H9 (cell line): Measurements from ENCODE around the gene PMF1. TPM values are rescaled to one million over a fixed set of nuclear protein-coding genes. Genes with fewer than 3 reads are reported as not detected.

Source experiments
- DNase-seq: peaks from one replicate; pipeline ENCODE4 v3.0.0-alpha.2; 2017
- H2AFZ ChIP-seq: one replicate; pipeline ENCODE4 v1.6.1; 2013; ENCODE audit warnings: mild to moderate bottlenecking, low read length, control low read depth, moderate library complexity
- H2AK5ac ChIP-seq: 2 replicates; pipeline ENCODE4 v1.6.1; 2013; ENCODE audit warnings: low read length, control low read depth, mixed read lengths; ENCODE audit not compliant: insufficient read length
- H2BK120ac ChIP-seq: one replicate; pipeline ENCODE4 v1.6.1; 2013; ENCODE audit warnings: low read depth, mild to moderate bottlenecking, low read length, control low read depth, inconsistent platforms; ENCODE audit not compliant: poor library complexity, severe bottlenecking
- H2BK12ac ChIP-seq: 2 replicates; pipeline ENCODE4 v1.6.1; 2013; ENCODE audit warnings: low read length, control low read depth, mixed read lengths, low read depth; ENCODE audit not compliant: insufficient read length
- H2BK15ac ChIP-seq: 2 replicates; pipeline ENCODE4 v1.6.1; 2013; ENCODE audit warnings: low read depth, low read length, control low read depth
- H2BK20ac ChIP-seq: one replicate; pipeline ENCODE4 v1.6.1; 2013; ENCODE audit warnings: low read depth, mild to moderate bottlenecking, low read length, control low read depth, inconsistent platforms; ENCODE audit not compliant: poor library complexity, severe bottlenecking
- H2BK5ac ChIP-seq: 2 replicates; pipeline ENCODE4 v1.6.1; 2013; ENCODE audit warnings: low read length, control low read depth, mixed read lengths; ENCODE audit not compliant: insufficient read length
- H3K14ac ChIP-seq: 2 replicates; pipeline ENCODE4 v1.6.1; 2013; ENCODE audit warnings: low read length, control low read depth; ENCODE audit not compliant: insufficient read depth
- H3K18ac ChIP-seq: 2 replicates; pipeline ENCODE4 v1.6.1; 2013; ENCODE audit warnings: low read depth, mild to moderate bottlenecking, mixed read lengths, low read length, control low read depth; ENCODE audit not compliant: insufficient read length
- H3K23ac ChIP-seq: 2 replicates; pipeline ENCODE4 v1.6.1; 2013; ENCODE audit warnings: low read length, control low read depth, mixed read lengths, low read depth; ENCODE audit not compliant: insufficient read length
- H3K23me2 ChIP-seq: 2 replicates; pipeline ENCODE4 v1.6.1; 2013; ENCODE audit warnings: low read depth, mild to moderate bottlenecking, mixed read lengths, low read length, control low read depth; ENCODE audit not compliant: insufficient read length, poor library complexity, severe bottlenecking
- H3K27ac ChIP-seq: 2 replicates; pipeline ENCODE4 v1.5.1; 2013; ENCODE audit warnings: low read length, control low read depth, mixed read lengths, low read depth; ENCODE audit not compliant: insufficient read length
- H3K27me3 ChIP-seq: 2 replicates; pipeline ENCODE4 v1.6.1; 2013; ENCODE audit warnings: low read length, control low read depth, inconsistent platforms; ENCODE audit not compliant: insufficient read depth
- H3K4ac ChIP-seq: 2 replicates; pipeline ENCODE4 v1.6.1; 2013; ENCODE audit warnings: low read depth, mild to moderate bottlenecking, control low read depth, inconsistent platforms, low read length, moderate library complexity
- H3K4me1 ChIP-seq: 2 replicates; pipeline ENCODE4 v1.6.1; 2013; ENCODE audit warnings: low read length, control low read depth, inconsistent platforms; ENCODE audit not compliant: insufficient read depth
- H3K4me2 ChIP-seq: 2 replicates; pipeline ENCODE4 v1.6.1; 2013; ENCODE audit warnings: low read length, control low read depth, mixed read lengths; ENCODE audit not compliant: insufficient read length, insufficient read depth
- H3K56ac ChIP-seq: 2 replicates; pipeline ENCODE4 v1.6.1; 2013; ENCODE audit warnings: low read depth, mild to moderate bottlenecking, mixed read lengths, low read length, control low read depth; ENCODE audit not compliant: insufficient read length
- H3K79me1 ChIP-seq: 2 replicates; pipeline ENCODE4 v1.6.1; 2013; ENCODE audit warnings: low read depth, mild to moderate bottlenecking, moderate library complexity, low read length, control low read depth, inconsistent platforms; ENCODE audit not compliant: insufficient read depth, poor library complexity, severe bottlenecking
- H3K79me2 ChIP-seq: 2 replicates; pipeline ENCODE4 v1.6.1; 2013; ENCODE audit warnings: low read length, control low read depth, inconsistent platforms; ENCODE audit not compliant: insufficient read depth
- H3K9ac ChIP-seq: 2 replicates; pipeline ENCODE4 v1.6.1; 2013; ENCODE audit warnings: low read length, control low read depth, mixed read lengths; ENCODE audit not compliant: insufficient read length; ENCODE audit errors: extremely low read depth
- H3K9me3 ChIP-seq: one replicate; pipeline ENCODE4 v1.6.1; 2013; ENCODE audit warnings: low read depth, low read length, inconsistent platforms; ENCODE audit not compliant: control insufficient read depth
- H3T11ph ChIP-seq: one replicate; pipeline ENCODE4 v1.6.1; 2013; ENCODE audit warnings: mild to moderate bottlenecking, low read length, control low read depth, inconsistent platforms
- H4K20me1 ChIP-seq: one replicate; pipeline ENCODE4 v1.6.1; 2013; ENCODE audit not compliant: control insufficient read depth, insufficient read length, insufficient read depth
- H4K5ac ChIP-seq: 2 replicates; pipeline ENCODE4 v1.6.1; 2013; ENCODE audit warnings: low read depth, mild to moderate bottlenecking, mixed read lengths, low read length, control low read depth; ENCODE audit not compliant: insufficient read length
- H4K8ac ChIP-seq: replicated peaks from 2 replicates; pipeline ENCODE4 v1.6.1; 2013; ENCODE audit warnings: low read length, control low read depth, mixed read lengths, low read depth; ENCODE audit not compliant: insufficient read length
- H4K91ac ChIP-seq: 2 replicates; pipeline ENCODE4 v1.6.1; 2013; ENCODE audit warnings: low read depth, mild to moderate bottlenecking, moderate library complexity, mixed read lengths, low read length, control low read depth; ENCODE audit not compliant: insufficient read length
- H3K27ac Mint-ChIP-seq, 3 experiments: 2 replicates in 2 of 3; 3 replicates in 1 of 3; pipeline ENCODE4 v1.8.0; 2020 to 2021; ENCODE audit warnings: mixed read lengths in 3 of 3, mild to moderate bottlenecking in 1 of 3, moderate library complexity in 1 of 3
- H3K27me3 Mint-ChIP-seq: 2 replicates; pipeline ENCODE4 v1.8.0; 2021; ENCODE audit warnings: low read depth, mild to moderate bottlenecking, moderate library complexity, mixed read lengths
- H3K36me3 Mint-ChIP-seq, 3 experiments: 2 replicates in 2 of 3; 3 replicates in 1 of 3; pipeline ENCODE4 v1.8.0; 2020 to 2021; ENCODE audit warnings: low read depth in 3 of 3, mixed read lengths in 3 of 3; ENCODE audit not compliant: insufficient read depth in 1 of 3
- H3K4me1 Mint-ChIP-seq, 2 experiments: 2 replicates each; pipeline ENCODE4 v1.8.0; 2020; ENCODE audit warnings: mixed read lengths in 2 of 2
- H3K4me3 Mint-ChIP-seq, 2 experiments: 2 replicates in 1 of 2; 3 replicates in 1 of 2; pipeline ENCODE4 v1.8.0; 2020 to 2021; ENCODE audit warnings: mild to moderate bottlenecking in 2 of 2, mixed read lengths in 2 of 2, moderate library complexity in 1 of 2
- H3K9me3 Mint-ChIP-seq, 2 experiments: 2 replicates in 1 of 2; 3 replicates in 1 of 2; pipeline ENCODE4 v1.8.0; 2020; ENCODE audit warnings: mild to moderate bottlenecking in 2 of 2, mixed read lengths in 2 of 2, moderate library complexity in 1 of 2
- CTCF ChIP-seq: fragments of 200-600 bp; sonication (generic); conservative IDR thresholded peaks from 3 replicates; pipeline ENCODE4 v1.8.0; 2021; ENCODE audit warnings: antibody characterized with exemption, mild to moderate bottlenecking
- WGBS: extraction: QIAGEN DNeasy Blood & Tissue Kit; methylation state at CpG from one replicate; pipeline ENCODE4 v1.1.7; 2013; ENCODE audit warnings: missing lambda C conversion rate, low lambda C conversion rate, mixed read lengths; ENCODE audit not compliant: insufficient read length; ENCODE audit errors: extremely low coverage; 5-methylcytosine and 5-hydroxymethylcytosine counted together
- total RNA-seq: library from RNA; stranded (reverse); gene quantifications from 2 replicates; pipeline ENCODE4 v1.2.1, GENCODE V29; 2021

PMF1 gene
- total RNA-seq, 1 experiment from 2014 or later = 136 TPM

- no peak overlapping the region for H2BK5ac ChIP-seq
- peak overlapping the region; percentile 8 for H3K27ac ChIP-seq
- H2AFZ ChIP-seq = no peak overlapping the region
- peaks cover 22% of the 10 kb centered on the region for H3K79me2 ChIP-seq
- no peak overlapping the region for H3K18ac ChIP-seq
- H3K27me3 Mint-ChIP-seq = no peaks in the 10 kb centered on the region; the same call in 1 of the 2 replicates
- H4K5ac ChIP-seq = no peak overlapping the region
- no peaks in the 10 kb centered on the region for H4K20me1 ChIP-seq
- peak overlapping the region; percentile 92 for H3K9ac ChIP-seq
- H3K27me3 ChIP-seq = no peaks in the 10 kb centered on the region
- DNase-seq = no peak
- H3K14ac ChIP-seq = peak overlapping the region; percentile 50; the same call in 1 of the 2 replicates
- H3K56ac ChIP-seq = no peak overlapping the region
- no peak overlapping the region for H3K23ac ChIP-seq
- no peaks in the 10 kb centered on the region for H3K9me3 ChIP-seq
- H3K4me1 Mint-ChIP-seq = peaks cover 24 to 29% of the 10 kb centered on the region in 2 experiments
- no peaks in the 10 kb centered on the region for H3K4me1 ChIP-seq
- H3K4me2 ChIP-seq = peak overlapping the region; percentile 93
- no peak overlapping the region for H2BK20ac ChIP-seq
- no peak overlapping the region for H2BK120ac ChIP-seq
- peaks cover 5% of the 10 kb centered on the region for H3K79me1 ChIP-seq
- no peak overlapping the region for H2AK5ac ChIP-seq
- no peak overlapping the region for H4K91ac ChIP-seq
- H3K23me2 ChIP-seq = peaks cover 12% of the 10 kb centered on the region
- no peak overlapping the region for H2BK15ac ChIP-seq
- TF ChIP-seq CTCF = no peak
- H3K9me3 Mint-ChIP-seq = no peaks in the 10 kb centered on the region
- H3K27ac Mint-ChIP-seq = peak overlapping the region; percentile 97
- WGBS = no CpG with 5 or more reads among the region's 22 CpGs
- no peak overlapping the region for H2BK12ac ChIP-seq
- H3K36me3 Mint-ChIP-seq = peaks cover 18 to 27% (median 21%) of the 10 kb centered on the region in 3 experiments; a peak in 6 of 7 replicates
- H3T11ph ChIP-seq = no peak overlapping the region
- H4K8ac ChIP-seq = no peak overlapping the region
- peak overlapping the region; percentile 97 to 98 for H3K4me3 Mint-ChIP-seq
- H3K4ac ChIP-seq = no peak overlapping the region
Measured at GRCh38 chr1:156281693-156282478, 69.1 kb downstream of the PMF1 start.
